Tibial nerve (tissue), 4 donors: ENCODE measurements around the gene THSD7B. TPM values are rescaled to one million over a fixed set of nuclear protein-coding genes. Genes with fewer than 3 reads are reported as not detected.
"Not testable (repeated sequence)": the region's sequence is repeated elsewhere in the genome, so short reads cannot be mapped to it uniquely, and the experiment has no call there.

ENCODE experiments used
- DNase-seq, 2 donors: peaks; one replicate each; pipeline ENCODE4 v3.0.0-alpha.2; 2019; ENCODE audit warnings: low spot score in 2 of 2
- H3K27ac ChIP-seq, 4 donors: fragments of 200-600 bp; sonication (generic) in 3 of 4; one replicate each; pipeline ENCODE4 v1.5.1; 2017 to 2019; ENCODE audit warnings: mild to moderate bottlenecking in 1 of 4
- H3K27me3 ChIP-seq, 2 donors: fragments of 200-600 bp; sonication (generic) in 1 of 2; one replicate each; pipeline versions ENCODE4 v1.5.1 to v1.6.0; 2017 to 2019
- H3K36me3 ChIP-seq, 3 donors: fragments of 200-600 bp; sonication (generic); one replicate each; pipeline ENCODE4 v1.5.1; 2018 to 2019
- H3K4me1 ChIP-seq, 4 donors: fragments of 200-600 bp; sonication (generic) in 3 of 4; one replicate each; pipeline ENCODE4 v1.5.1; 2017 to 2019
- H3K4me3 ChIP-seq, 4 donors: fragments of 200-600 bp; sonication (generic) in 3 of 4; one replicate each; pipeline ENCODE4 v1.5.1; 2017 to 2019; ENCODE audit warnings: mild to moderate bottlenecking in 1 of 4, moderate library complexity in 1 of 4
- H3K9me3 ChIP-seq, 4 donors: fragments of 200-600 bp; sonication (generic) in 3 of 4; one replicate each; pipeline ENCODE4 v1.5.1; 2017 to 2019
- CTCF ChIP-seq, 5 experiments: fragments of 200-600 bp in 3 of 5; fragments of 450-650 bp in 2 of 5; sonication (generic) in 3 of 5; IDR thresholded peaks; one replicate each; pipeline ENCODE4 v1.5.1; 2016 to 2019; ENCODE audit warnings: antibody characterized with exemption in 5 of 5, mild to moderate bottlenecking in 3 of 5, moderate library complexity in 2 of 5
- EP300 ChIP-seq, 2 donors: sonication (generic); formaldehyde crosslinking; IDR thresholded peaks; one replicate each; pipeline ENCODE4 v1.6.1; 2017; ENCODE audit warnings: antibody characterized with exemption in 2 of 2, mild to moderate bottlenecking in 1 of 2
- POLR2A ChIP-seq, 2 donors: fragments of 450-650 bp; IDR thresholded peaks; one replicate each; pipeline ENCODE4 v1.6.1; 2017; ENCODE audit warnings: antibody characterized with exemption in 2 of 2, mild to moderate bottlenecking in 2 of 2, moderate library complexity in 2 of 2
- WGBS, 2 donors: methylation state at CpG; one replicate each; pipeline ENCODE4 v1.1.5; 2018; 5-methylcytosine and 5-hydroxymethylcytosine counted together
- total RNA-seq, 4 donors: library from RNA; depleted of rRNA; stranded (reverse); fragments of >200 nt; gene quantifications; one replicate each; pipeline ENCODE4 v1.1.0, GENCODE V29; 2016

Gene THSD7B
- total RNA-seq, 4 donors from 2014 or later = 1.5 to 13.8 (median 6.7) TPM

GRCh38 chr2:136956050-136956449 is 190.7 kb downstream of the THSD7B start:
- no peaks in the 10 kb centered on the region for H3K4me1 ChIP-seq
- no peak for DNase-seq
- H3K36me3 ChIP-seq = no peaks in the 10 kb centered on the region
- no peak overlapping the region for H3K27ac ChIP-seq
- no peaks in the 10 kb centered on the region for H3K9me3 ChIP-seq
- TF ChIP-seq POLR2A (IDR thresholded peaks at IDR 0.05) = no peak
- no peak for TF ChIP-seq CTCF (IDR thresholded peaks at IDR 0.05)
- no peak for TF ChIP-seq EP300 (IDR thresholded peaks at IDR 0.05)
- H3K4me3 ChIP-seq = no peak overlapping the region
- no peaks in the 10 kb centered on the region for H3K27me3 ChIP-seq
- 0 to 42% methylated on average over 1 of the region's 1 CpG for WGBS, 2 donors

- Histone ChIP-seq H3K27ac (no peak overlapping the region), H3K36me3 (no peaks in the 10 kb centered on the region), H3K4me1 (no peaks in the 10 kb centered on the region), H3K9me3 (no peaks in the 10 kb centered on the region), H3K27me3 (no peaks in the 10 kb centered on the region), H3K4me3 (no peak overlapping the region)
- TF ChIP-seq CTCF (IDR thresholded peaks at IDR 0.05) (no peak), POLR2A (IDR thresholded peaks at IDR 0.05) (no peak), EP300 (IDR thresholded peaks at IDR 0.05) (no peak)
- DNase-seq = no peak
- 0 to 70% methylated on average over 1 of the region's 1 CpG for WGBS, 2 donors
Observed at GRCh38 chr2:136957044-136957443, 191.7 kb downstream of the THSD7B start.

- H3K9me3 ChIP-seq = no peaks in the 10 kb centered on the region
- H3K27me3 ChIP-seq = no peaks in the 10 kb centered on the region
- WGBS, 2 donors = 59 to 60% methylated on average over 3 of the region's 3 CpGs
- no peak for TF ChIP-seq CTCF (IDR thresholded peaks at IDR 0.05)
- TF ChIP-seq POLR2A (IDR thresholded peaks at IDR 0.05) = no peak
- TF ChIP-seq EP300 (IDR thresholded peaks at IDR 0.05) = no peak
- no peak for DNase-seq
- no peak overlapping the region for H3K27ac ChIP-seq
- H3K4me3 ChIP-seq = no peak overlapping the region
- no peaks in the 10 kb centered on the region for H3K4me1 ChIP-seq
- H3K36me3 ChIP-seq = no peaks in the 10 kb centered on the region
Observed at GRCh38 chr2:136962105-136962725, 196.9 kb downstream of the THSD7B start.

- TF ChIP-seq CTCF (IDR thresholded peaks at IDR 0.05) (no peak), EP300 (IDR thresholded peaks at IDR 0.05) (no peak), POLR2A (IDR thresholded peaks at IDR 0.05) (no peak)
- H3K4me3 ChIP-seq = no peak overlapping the region
- no peaks in the 10 kb centered on the region for H3K36me3 ChIP-seq
Observed at GRCh38 chr2:136966485-136966884, 201.1 kb downstream of the THSD7B start.

GRCh38 chr2:136980303-136980702 is 215.0 kb downstream of the THSD7B start:
- TF ChIP-seq POLR2A (IDR thresholded peaks at IDR 0.05) (no peak), CTCF (IDR thresholded peaks at IDR 0.05) (no peak), EP300 (IDR thresholded peaks at IDR 0.05) (no peak)
- no peak for DNase-seq
- H3K4me1 ChIP-seq = no peaks in the 10 kb centered on the region
- H3K27me3 ChIP-seq = no peaks in the 10 kb centered on the region
- H3K4me3 ChIP-seq = no peak overlapping the region
- H3K9me3 ChIP-seq = peaks cover 0 to 7% (median 0%) of the 10 kb centered on the region in 4 donors
- 76 to 85% methylated on average over 3 of the region's 3 CpGs for WGBS, 2 donors
- H3K27ac ChIP-seq = no peak overlapping the region
- no peaks in the 10 kb centered on the region for H3K36me3 ChIP-seq

More at GRCh38 chr2:136966485-136966884, 201.1 kb downstream of the THSD7B start:
- 86 to 88% methylated on average over 5 of the region's 5 CpGs for WGBS, 2 donors
- no peak for DNase-seq
- Histone ChIP-seq H3K9me3 (no peaks in the 10 kb centered on the region), H3K4me1 (no peaks in the 10 kb centered on the region), H3K27me3 (no peaks in the 10 kb centered on the region), H3K27ac (no peak overlapping the region)

- WGBS, 2 donors = 91 to 95% methylated on average over 6 of the region's 6 CpGs
- H3K27ac ChIP-seq, H3K4me3 ChIP-seq, H3K27me3 ChIP-seq, H3K4me1 ChIP-seq, H3K36me3 ChIP-seq, DNase-seq, H3K9me3 ChIP-seq: not testable (repeated sequence)
Observed at GRCh38 chr2:136981689-136982088, 216.3 kb downstream of the THSD7B start.
